HL-60 (cell line): ENCODE measurements around the gene RAD18.

Source experiments
- GABPA ChIP-seq: IDR thresholded peaks from 2 replicates; pipeline ENCODE4 v1.6.1; 2012; ENCODE audit warnings: low read depth
- POLR2AphosphoS5 ChIP-seq: IDR thresholded peaks from 2 replicates; pipeline ENCODE4 v1.6.1; 2012; ENCODE audit warnings: low read depth
- SPI1 ChIP-seq: IDR thresholded peaks from 2 replicates; pipeline ENCODE4 v1.6.1; 2012; ENCODE audit warnings: low read depth, mild to moderate bottlenecking, borderline replicate concordance
- TF ChIP-seq, protein P1 (sequence below): IDR thresholded peaks from one replicate; pipeline ENCODE4 v1.5.1; 2011; ENCODE audit warnings: low read length, control low read depth, inconsistent platforms; ENCODE audit not compliant: insufficient read depth
- TF ChIP-seq, protein P2 (sequence below): IDR thresholded peaks from 2 replicates; pipeline ENCODE4 v1.6.1; 2012; ENCODE audit warnings: low read depth; ENCODE audit not compliant: insufficient replicate concordance

DNA sequence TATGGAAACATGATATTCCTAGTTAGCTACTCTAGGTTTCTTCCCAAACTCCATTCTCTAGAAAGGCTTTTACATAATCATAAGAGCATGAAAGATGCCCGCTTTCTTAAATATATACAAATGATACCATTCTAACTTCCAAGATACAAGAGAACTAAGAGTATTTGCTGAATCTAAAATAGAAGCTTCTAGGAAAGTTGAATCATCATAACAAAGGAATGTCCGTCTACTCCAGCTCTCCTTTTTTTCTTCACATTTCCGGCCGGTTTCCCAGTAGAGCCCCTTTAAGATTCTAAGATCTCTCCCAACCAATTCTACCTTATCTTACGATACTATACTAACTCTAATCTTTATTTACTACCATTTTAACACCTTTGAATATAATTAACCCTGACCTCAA is 60.1 kb downstream of the RAD18 start:
- TF ChIP-seq, protein P1, sequence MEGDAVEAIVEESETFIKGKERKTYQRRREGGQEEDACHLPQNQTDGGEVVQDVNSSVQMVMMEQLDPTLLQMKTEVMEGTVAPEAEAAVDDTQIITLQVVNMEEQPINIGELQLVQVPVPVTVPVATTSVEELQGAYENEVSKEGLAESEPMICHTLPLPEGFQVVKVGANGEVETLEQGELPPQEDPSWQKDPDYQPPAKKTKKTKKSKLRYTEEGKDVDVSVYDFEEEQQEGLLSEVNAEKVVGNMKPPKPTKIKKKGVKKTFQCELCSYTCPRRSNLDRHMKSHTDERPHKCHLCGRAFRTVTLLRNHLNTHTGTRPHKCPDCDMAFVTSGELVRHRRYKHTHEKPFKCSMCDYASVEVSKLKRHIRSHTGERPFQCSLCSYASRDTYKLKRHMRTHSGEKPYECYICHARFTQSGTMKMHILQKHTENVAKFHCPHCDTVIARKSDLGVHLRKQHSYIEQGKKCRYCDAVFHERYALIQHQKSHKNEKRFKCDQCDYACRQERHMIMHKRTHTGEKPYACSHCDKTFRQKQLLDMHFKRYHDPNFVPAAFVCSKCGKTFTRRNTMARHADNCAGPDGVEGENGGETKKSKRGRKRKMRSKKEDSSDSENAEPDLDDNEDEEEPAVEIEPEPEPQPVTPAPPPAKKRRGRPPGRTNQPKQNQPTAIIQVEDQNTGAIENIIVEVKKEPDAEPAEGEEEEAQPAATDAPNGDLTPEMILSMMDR, result no peak
- TF ChIP-seq POLR2AphosphoS5, result no peak
- TF ChIP-seq, protein P2, sequence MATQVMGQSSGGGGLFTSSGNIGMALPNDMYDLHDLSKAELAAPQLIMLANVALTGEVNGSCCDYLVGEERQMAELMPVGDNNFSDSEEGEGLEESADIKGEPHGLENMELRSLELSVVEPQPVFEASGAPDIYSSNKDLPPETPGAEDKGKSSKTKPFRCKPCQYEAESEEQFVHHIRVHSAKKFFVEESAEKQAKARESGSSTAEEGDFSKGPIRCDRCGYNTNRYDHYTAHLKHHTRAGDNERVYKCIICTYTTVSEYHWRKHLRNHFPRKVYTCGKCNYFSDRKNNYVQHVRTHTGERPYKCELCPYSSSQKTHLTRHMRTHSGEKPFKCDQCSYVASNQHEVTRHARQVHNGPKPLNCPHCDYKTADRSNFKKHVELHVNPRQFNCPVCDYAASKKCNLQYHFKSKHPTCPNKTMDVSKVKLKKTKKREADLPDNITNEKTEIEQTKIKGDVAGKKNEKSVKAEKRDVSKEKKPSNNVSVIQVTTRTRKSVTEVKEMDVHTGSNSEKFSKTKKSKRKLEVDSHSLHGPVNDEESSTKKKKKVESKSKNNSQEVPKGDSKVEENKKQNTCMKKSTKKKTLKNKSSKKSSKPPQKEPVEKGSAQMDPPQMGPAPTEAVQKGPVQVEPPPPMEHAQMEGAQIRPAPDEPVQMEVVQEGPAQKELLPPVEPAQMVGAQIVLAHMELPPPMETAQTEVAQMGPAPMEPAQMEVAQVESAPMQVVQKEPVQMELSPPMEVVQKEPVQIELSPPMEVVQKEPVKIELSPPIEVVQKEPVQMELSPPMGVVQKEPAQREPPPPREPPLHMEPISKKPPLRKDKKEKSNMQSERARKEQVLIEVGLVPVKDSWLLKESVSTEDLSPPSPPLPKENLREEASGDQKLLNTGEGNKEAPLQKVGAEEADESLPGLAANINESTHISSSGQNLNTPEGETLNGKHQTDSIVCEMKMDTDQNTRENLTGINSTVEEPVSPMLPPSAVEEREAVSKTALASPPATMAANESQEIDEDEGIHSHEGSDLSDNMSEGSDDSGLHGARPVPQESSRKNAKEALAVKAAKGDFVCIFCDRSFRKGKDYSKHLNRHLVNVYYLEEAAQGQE, result no peak
- TF ChIP-seq SPI1, result no peak
- no peak for TF ChIP-seq GABPA
